WERI-Rb-1 (cell line): ENCODE measurements around the gene ECD.

Source experiments
- DNase-seq: peaks from one replicate; pipeline ENCODE4 v3.0.0-alpha.2; 2020
- H3K27ac ChIP-seq: fragments of 250-450 bp; sonication (Bioruptor Pico); 2 replicates; pipeline ENCODE4 v1.5.1; 2020; ENCODE audit warnings: mild to moderate bottlenecking, moderate library complexity
- H3K27me3 ChIP-seq: fragments of 250-450 bp; sonication (Bioruptor Pico); 2 replicates; pipeline ENCODE4 v1.5.1; 2021; ENCODE audit warnings: mild to moderate bottlenecking, low read depth, moderate library complexity; ENCODE audit not compliant: insufficient read depth, severe bottlenecking
- H3K36me3 ChIP-seq: fragments of 250-450 bp; sonication (Bioruptor Pico); 2 replicates; pipeline ENCODE4 v1.5.1; 2020; ENCODE audit warnings: mild to moderate bottlenecking, moderate library complexity
- H3K4me3 ChIP-seq: 2 replicates; pipeline ENCODE4 v1.5.1; 2011; ENCODE audit warnings: low read depth, mild to moderate bottlenecking, control low read depth, low read length
- H3K9me3 ChIP-seq: fragments of 250-450 bp; sonication (Bioruptor Pico); 2 replicates; pipeline ENCODE4 v1.5.1; 2021; ENCODE audit warnings: mild to moderate bottlenecking, moderate library complexity; ENCODE audit not compliant: severe bottlenecking
- CTCF ChIP-seq: IDR thresholded peaks from 2 replicates; pipeline ENCODE4 v1.5.1; 2011; ENCODE audit warnings: low read depth, mild to moderate bottlenecking, control low read depth, inconsistent platforms, low read length

The ECD gene

GRCh38 chr10:73183667-73184281 lies 16.0 kb upstream of the ECD start:
- no peak for DNase-seq
- H3K36me3 ChIP-seq, result peaks cover 5% of the 10 kb centered on the region
- no peak overlapping the region for H3K27ac ChIP-seq
- no peak overlapping the region for H3K4me3 ChIP-seq
- no peak for TF ChIP-seq CTCF
- no peaks in the 10 kb centered on the region for H3K27me3 ChIP-seq
- no peaks in the 10 kb centered on the region for H3K9me3 ChIP-seq

- no peaks in the 10 kb centered on the region for H3K9me3 ChIP-seq
- no peaks in the 10 kb centered on the region for H3K27me3 ChIP-seq
- H3K27ac ChIP-seq, result no peak overlapping the region
- DNase-seq, result no peak
- peaks cover 7% of the 10 kb centered on the region for H3K36me3 ChIP-seq
- no peak overlapping the region for H3K4me3 ChIP-seq
- no peak for TF ChIP-seq CTCF
Observed at GRCh38 chr10:73182568-73182967, 14.8 kb upstream of the ECD start.

- 0 out of 2 replicates have a peak, but pooled peaks cover 2% of the 10 kb centered on the region for H3K36me3 ChIP-seq
- no peak for TF ChIP-seq CTCF
- H3K27me3 ChIP-seq, result no peaks in the 10 kb centered on the region
- no peaks in the 10 kb centered on the region for H3K9me3 ChIP-seq
- no peak overlapping the region for H3K27ac ChIP-seq
- DNase-seq, result no peak
- H3K4me3 ChIP-seq, result no peak overlapping the region
Observed at GRCh38 chr10:73174148-73174925, 6.5 kb upstream of the ECD start.

- Histone ChIP-seq H3K9me3 (no peaks in the 10 kb centered on the region), H3K36me3 (0 out of 2 replicates have a peak, but pooled peaks cover under 1% of the 10 kb centered on the region), H3K27ac (no peak overlapping the region), H3K4me3 (no peak overlapping the region), H3K27me3 (no peaks in the 10 kb centered on the region)
- no peak for TF ChIP-seq CTCF
- no peak for DNase-seq
Observed at GRCh38 chr10:73172867-73173266, 5.1 kb upstream of the ECD start.

GRCh38 chr10:73169320-73169719 lies 1.5 kb upstream of the ECD start:
- no peak for DNase-seq
- TF ChIP-seq CTCF, result no peak
- H3K27me3 ChIP-seq, result no peaks in the 10 kb centered on the region
- no peak overlapping the region for H3K27ac ChIP-seq
- H3K9me3 ChIP-seq, result no peaks in the 10 kb centered on the region
- H3K36me3 ChIP-seq, result peaks cover 17% of the 10 kb centered on the region
- no peak overlapping the region for H3K4me3 ChIP-seq
